Measurements from ENCODE around the gene SMYD3. TPM values are rescaled to one million over a fixed set of nuclear protein-coding genes. Genes with fewer than 3 reads are reported as not detected.

The SMYD3 gene
- total and polyA plus RNA-seq, 10 donors: 12.5 to 33.1 (median 21.0) TPM

- H3K4me3 ChIP-seq: no peak overlapping the region
- intact Hi-C loops (cut with DNase I; ENCODE audit: low total_unique reads): no loop called here
- H3K27ac ChIP-seq: no peak overlapping the region
- 42 to 65% (median 47%) methylated on average over 2 of the region's 2 CpGs for WGBS, 5 donors
- no peaks in the 10 kb centered on the region for H3K36me3 ChIP-seq
- TF ChIP-seq CTCF (IDR thresholded peaks at IDR 0.05 in 8 of 11, conservative IDR thresholded peaks at IDR 0.05 in 3 of 11) (no peak), POLR2A (IDR thresholded peaks at IDR 0.05) (no peak), POLR2AphosphoS5 (IDR thresholded peaks at IDR 0.05) (no peak)
- DNase-seq: no peak
- H3K9me3 ChIP-seq: no peaks in the 10 kb centered on the region
- no peaks in the 10 kb centered on the region for H3K27me3 ChIP-seq (replicated peaks in 1 of 7)
- H3K4me1 ChIP-seq: peaks cover 0 to 15% (median 6%) of the 10 kb centered on the region in 6 donors
These were observed 349.6 kb downstream of the SMYD3 start for GRCh38 chr1:246157516-246157915.

GRCh38 chr1:246156847-246157246 is 350.2 kb downstream of the SMYD3 start:
- H3K4me3 ChIP-seq: no peak overlapping the region
- intact Hi-C loops (cut with DNase I; ENCODE audit: low total_unique reads): no loop called here
- H3K4me1 ChIP-seq: peaks cover 0 to 21% (median 7%) of the 10 kb centered on the region in 6 donors
- WGBS, 5 donors: 90 to 96% (median 94%) methylated on average over 12 of the region's 12 CpGs
- no peaks in the 10 kb centered on the region for H3K27me3 ChIP-seq (replicated peaks in 1 of 7)
- no peak for DNase-seq
- H3K27ac ChIP-seq: no peak overlapping the region
- no peak for TF ChIP-seq POLR2A (IDR thresholded peaks at IDR 0.05)
- no peak for TF ChIP-seq CTCF (IDR thresholded peaks at IDR 0.05 in 8 of 11, conservative IDR thresholded peaks at IDR 0.05 in 3 of 11)
- no peak for TF ChIP-seq POLR2AphosphoS5 (IDR thresholded peaks at IDR 0.05)
- no peaks in the 10 kb centered on the region for H3K36me3 ChIP-seq
- no peaks in the 10 kb centered on the region for H3K9me3 ChIP-seq

- H3K27ac ChIP-seq: no peak overlapping the region
- WGBS, 5 donors: 76 to 85% (median 79%) methylated on average over 4 of the region's 4 CpGs
- H3K4me3 ChIP-seq: no peak overlapping the region
- no peaks in the 10 kb centered on the region for H3K36me3 ChIP-seq
- intact Hi-C loops (cut with DNase I; ENCODE audit: low total_unique reads): no loop called here
- H3K4me1 ChIP-seq: peaks cover 0 to 23% (median 7%) of the 10 kb centered on the region in 6 donors
- no peak for TF ChIP-seq POLR2AphosphoS5 (IDR thresholded peaks at IDR 0.05)
- TF ChIP-seq POLR2A (IDR thresholded peaks at IDR 0.05): no peak
- TF ChIP-seq CTCF (IDR thresholded peaks at IDR 0.05 in 8 of 11, conservative IDR thresholded peaks at IDR 0.05 in 3 of 11): no peak
- DNase-seq: no peak
- no peaks in the 10 kb centered on the region for H3K9me3 ChIP-seq
- no peaks in the 10 kb centered on the region for H3K27me3 ChIP-seq (replicated peaks in 1 of 7)
These were observed 351.2 kb downstream of the SMYD3 start for GRCh38 chr1:246155923-246156322.

- intact Hi-C loops (cut with DNase I; ENCODE audit: low total_unique reads): no loop called here
These were observed 353.3 kb downstream of the SMYD3 start for GRCh38 chr1:246153796-246154212.

More at GRCh38 chr1:246153796-246154212, 353.3 kb downstream of the SMYD3 start:
- Histone ChIP-seq H3K4me1 (peaks cover 0 to 22% (median 7%) of the 10 kb centered on the region in 6 donors), H3K36me3 (no peaks in the 10 kb centered on the region), H3K27me3 (replicated peaks in 1 of 7) (no peaks in the 10 kb centered on the region), H3K27ac (no peak overlapping the region), H3K4me3 (no peak overlapping the region), H3K9me3 (peaks cover 0 to 4% (median 0%) of the 10 kb centered on the region in 8 donors)
- TF ChIP-seq CTCF (IDR thresholded peaks at IDR 0.05 in 8 of 11, conservative IDR thresholded peaks at IDR 0.05 in 3 of 11) (no peak), POLR2AphosphoS5 (IDR thresholded peaks at IDR 0.05) (no peak), POLR2A (IDR thresholded peaks at IDR 0.05) (no peak)
- WGBS, 5 donors: 83 to 98% (median 87%) methylated on average over 3 of the region's 3 CpGs
- DNase-seq: no peak

Data from spleen (tissue), 11 donors.